K562 (cell line): ENCODE measurements around the gene RYR1. TPM values are rescaled to one million over a fixed set of nuclear protein-coding genes. Genes with fewer than 3 reads are reported as not detected.

Experiments used
- ADNP ChIP-seq: fragments of 200-800 bp; sonication (Bioruptor generic); IDR thresholded peaks from 2 replicates; pipeline ENCODE4 v1.6.1; 2016; ENCODE audit warnings: missing genetic modification characterization, missing compliant biosample characterization
- CBX5 ChIP-seq: IDR thresholded peaks from 2 replicates; pipeline ENCODE4 v1.6.1; 2014; ENCODE audit warnings: low read depth, borderline replicate concordance
- DIDO1 ChIP-seq: fragments of 450-650 bp; IDR thresholded peaks from 2 replicates; pipeline ENCODE4 v1.6.1; 2016; ENCODE audit warnings: low read depth, missing biosample characterization, missing genetic modification characterization
- ERF ChIP-seq: fragments of 450-650 bp; formaldehyde crosslinking; IDR thresholded peaks from 2 replicates; pipeline ENCODE4 v1.4.0; 2020; ENCODE audit warnings: mild to moderate bottlenecking, mixed read lengths
- FOXP4 ChIP-seq: sonication (generic); formaldehyde crosslinking; IDR thresholded peaks from 2 replicates; pipeline ENCODE4 v1.8.0; 2022; ENCODE audit warnings: mild to moderate bottlenecking, missing genetic modification reagents, borderline replicate concordance
- HDAC1 ChIP-seq, 2 experiments: fragments of 450-650 bp; IDR thresholded peaks; 2 replicates each; pipeline ENCODE4 v1.6.1; 2016 to 2017; ENCODE audit warnings: inconsistent platforms in 1 of 2, mild to moderate bottlenecking in 1 of 2, moderate library complexity in 1 of 2
- NFRKB ChIP-seq: fragments of 450-650 bp; IDR thresholded peaks from 2 replicates; pipeline ENCODE4 v1.6.1; 2016; ENCODE audit warnings: low read depth
- PCBP2 ChIP-seq: fragments of 200-400 bp; formaldehyde crosslinking; IDR thresholded peaks from 2 replicates; pipeline ENCODE4 v1.6.1; 2018; ENCODE audit warnings: low read length, low read depth, mild to moderate bottlenecking, moderate library complexity; ENCODE audit not compliant: poor library complexity, severe bottlenecking
- PHB ChIP-seq: fragments of 250-450 bp; sonication (Bioruptor Pico); IDR thresholded peaks from 2 replicates; pipeline ENCODE4 v1.5.0; 2021
- SRSF7 ChIP-seq: fragments of 200-400 bp; formaldehyde crosslinking; optimal IDR thresholded peaks from 2 replicates; pipeline ENCODE3; 2017; ENCODE audit warnings: mild to moderate bottlenecking, low read depth, low read length
- YY1 ChIP-seq, 3 experiments: IDR thresholded peaks; 2 replicates each; pipeline ENCODE4 v1.6.1; 2011; ENCODE audit warnings: low read length in 2 of 3, mild to moderate bottlenecking in 2 of 3, moderate library complexity in 2 of 3, borderline replicate concordance in 1 of 3, control low read depth in 1 of 3, low read depth in 1 of 3; ENCODE audit not compliant: insufficient read depth in 3 of 3, insufficient replicate concordance in 2 of 3, control insufficient read depth in 1 of 3, insufficient read length in 1 of 3; ENCODE audit errors: extremely low read depth in 1 of 3
- ZHX1 ChIP-seq: fragments of 150-350 bp; conservative IDR thresholded peaks from 2 replicates; pipeline ENCODE4 v1.6.1; 2014; ENCODE audit warnings: low read length
- ZNF143 ChIP-seq: sonication (generic); formaldehyde crosslinking; IDR thresholded peaks from 2 replicates; pipeline ENCODE4 v1.9.0; 2022; ENCODE audit warnings: mild to moderate bottlenecking, missing genetic modification reagents
- ZNF395 ChIP-seq: fragments of 200-800 bp; sonication (Bioruptor generic); IDR thresholded peaks from 2 replicates; pipeline ENCODE4 v1.6.1; 2017; ENCODE audit warnings: missing genetic modification characterization, missing compliant biosample characterization
- ZNF592 ChIP-seq: fragments of 450-650 bp; IDR thresholded peaks from 2 replicates; pipeline ENCODE4 v1.6.1; 2017; ENCODE audit warnings: antibody characterized with exemption, mild to moderate bottlenecking
- polyA plus RNA-seq, 8 experiments: library from polyadenylated mRNA; depleted of rRNA in 4 of 8; stranded (reverse) in 5 of 8; unstranded in 3 of 8; fragments of >200 nt; fragmentation: Nextera tagmentation in 2 of 8; fragmentation: Illumina TruSeq in 1 of 8; extraction: Ambion mirVana in 2 of 8; extraction: Trizol in 1 of 8; gene quantifications; 2 replicates each; pipeline versions ENCODE4 v1.2.1 to v1.2.3, GENCODE V29; 2011 to 2014; ENCODE audit warnings: inconsistent platforms in 1 of 8, missing spikeins in 1 of 8
- total RNA-seq, 7 experiments: library from RNA; depleted of rRNA in 6 of 7; stranded (reverse); fragments of >200 nt in 6 of 7; fragmentation: Illumina TruSeq in 2 of 7; extraction: Trizol in 2 of 7; gene quantifications; 2 replicates each; pipeline versions ENCODE4 v1.2.1 to v1.2.3, GENCODE V29; 2011 to 2021; ENCODE audit warnings: low replicate concordance in 1 of 7

Gene RYR1
- total and polyA plus RNA-seq, 9 of the 15 experiments (the other 6 are each of a cell fraction or from before 2014, with no cell fraction given), result 0.11 to 7.4 (median 3.7) TPM

- peak; percentile 79 for TF ChIP-seq ZNF592
- TF ChIP-seq HDAC1 (IDR thresholded peaks at IDR 0.05), result peak; percentile 72 to 88; a peak in 3 of 4 replicates
- no peak for TF ChIP-seq SRSF7
- no peak for TF ChIP-seq ZHX1
- no peak for TF ChIP-seq DIDO1 (tag)
- peak in 2 of 3 experiments; percentile 16 to 71 for TF ChIP-seq YY1 (IDR thresholded peaks at IDR 0.05; ENCODE audit: borderline replicate concordance in 1 of 3, control insufficient read depth in 1 of 3, extremely low read depth in 1 of 3, insufficient read depth in 3 of 3, insufficient read length in 1 of 3, insufficient replicate concordance in 2 of 3, low read depth in 1 of 3, low read length in 2 of 3)
- no peak for TF ChIP-seq ADNP
- TF ChIP-seq ZNF143 (CRISPR knock-in tag), result no peak
- TF ChIP-seq FOXP4, result peak; percentile 20; the same call in 1 of the 2 replicates
- no peak for TF ChIP-seq PCBP2
- no peak for TF ChIP-seq NFRKB
- TF ChIP-seq PHB (CRISPR knock-in tag), result no peak
- peak; percentile 90 for TF ChIP-seq ZNF395
- TF ChIP-seq CBX5, result no peak
- TF ChIP-seq ERF (CRISPR knock-in tag), result no peak
These were observed 110.5 kb downstream of the RYR1 start (continued) for GRCh38 chr19:38543807-38544568.
